Naive thymus-derived CD4-positive, alpha-beta T cell (primary cell): ENCODE results near the gene EXOC2. TPM values are rescaled to one million over a fixed set of nuclear protein-coding genes. Genes with fewer than 3 reads are reported as not detected.

Source experiments
- ATAC-seq: fragments of 150-1000 bp; cut with Tn5 transposase; 2 replicates; pipeline ENCODE4 v1.10.0; 2021; ENCODE audit warnings: mild to moderate bottlenecking, moderate library complexity
- CTCF ChIA-PET: fragments of 350-600 bp; sonication (Branson Sonifier 250); formaldehyde crosslinking; loops from one replicate; lab custom pipeline; 2021; ENCODE audit warnings: antibody characterized with exemption; lab: Charles Lee
- POLR2A ChIA-PET: fragments of 350-600 bp; sonication (Branson Sonifier 250); formaldehyde crosslinking; loops from one replicate; lab custom pipeline; 2021; ENCODE audit warnings: antibody characterized with exemption, inconsistent platforms; lab: Charles Lee
- DNase-seq, 9 donors: peaks; one replicate each; pipeline versions ENCODE4 v3.0.0 to v3.0.0-alpha.2; 2020 to 2022; ENCODE audit warnings: mixed read lengths in 1 of 9
- H3K27ac ChIP-seq: one replicate; pipeline ENCODE4 v1.7.0; 2013; ENCODE audit warnings: mild to moderate bottlenecking, low read depth, low read length, moderate library complexity
- H3K27me3 ChIP-seq, 2 donors: one replicate each; pipeline ENCODE4 v1.7.0; 2013; ENCODE audit warnings: low read length in 2 of 2, mild to moderate bottlenecking in 2 of 2, moderate library complexity in 2 of 2; ENCODE audit not compliant: control insufficient read depth in 2 of 2, insufficient read depth in 2 of 2
- H3K36me3 ChIP-seq, 3 experiments: 1 replicate in 2 of 3; 2 replicates in 1 of 3; pipeline ENCODE4 v1.7.0; 2013; ENCODE audit warnings: low read length in 3 of 3, mild to moderate bottlenecking in 3 of 3, moderate library complexity in 1 of 3; ENCODE audit not compliant: insufficient read depth in 3 of 3, control insufficient read depth in 2 of 3
- H3K4me1 ChIP-seq, 2 donors: one replicate each; pipeline ENCODE4 v1.7.0; 2013; ENCODE audit warnings: low read length in 2 of 2, mild to moderate bottlenecking in 2 of 2, moderate library complexity in 1 of 2; ENCODE audit not compliant: control insufficient read depth in 2 of 2, insufficient read depth in 2 of 2
- H3K4me3 ChIP-seq: 2 replicates; pipeline ENCODE4 v1.7.0; 2013; ENCODE audit warnings: mild to moderate bottlenecking, low read length
- H3K9me3 ChIP-seq, 3 experiments: 1 replicate in 2 of 3; 2 replicates in 1 of 3; pipeline ENCODE4 v1.7.0; 2013; ENCODE audit warnings: low read length in 3 of 3; ENCODE audit not compliant: control insufficient read depth in 2 of 3
- H3K27ac Mint-ChIP-seq, 9 donors: one replicate each; pipeline ENCODE4 v1.8.0; 2020 to 2022; ENCODE audit warnings: mixed read lengths in 9 of 9, mild to moderate bottlenecking in 8 of 9, moderate library complexity in 5 of 9, inconsistent platforms in 2 of 9
- H3K27me3 Mint-ChIP-seq, 5 donors: one replicate each; pipeline ENCODE4 v1.8.0; 2021 to 2022; ENCODE audit warnings: mixed read lengths in 5 of 5, mild to moderate bottlenecking in 1 of 5
- H3K36me3 Mint-ChIP-seq, 5 donors: one replicate each; pipeline ENCODE4 v1.8.0; 2020 to 2022; ENCODE audit warnings: mixed read lengths in 5 of 5, mild to moderate bottlenecking in 3 of 5, inconsistent platforms in 1 of 5
- H3K4me1 Mint-ChIP-seq, 7 donors: one replicate each; pipeline ENCODE4 v1.8.0; 2020 to 2022; ENCODE audit warnings: mixed read lengths in 7 of 7, mild to moderate bottlenecking in 3 of 7, inconsistent platforms in 1 of 7
- H3K4me3 Mint-ChIP-seq, 10 donors: one replicate each; pipeline ENCODE4 v1.8.0; 2020 to 2022; ENCODE audit warnings: mild to moderate bottlenecking in 10 of 10, mixed read lengths in 10 of 10, moderate library complexity in 6 of 10, inconsistent platforms in 2 of 10
- H3K9me3 Mint-ChIP-seq, 11 donors: one replicate each; pipeline ENCODE4 v1.8.0; 2020 to 2022; ENCODE audit warnings: mixed read lengths in 11 of 11, mild to moderate bottlenecking in 4 of 11, inconsistent platforms in 1 of 11, moderate library complexity in 1 of 11
- intact Hi-C, 2 donors: fragments of 100-400 bp; cut with micrococcal nuclease; formaldehyde crosslinking; loops; one replicate each; pipeline ENCODE4 v1.15.1; 2023
- polyA plus RNA-seq, 2 donors: library from polyadenylated mRNA; unstranded; fragments of 300-500 nt; fragmentation: Illumina TruSeq; gene quantifications; one replicate each; pipeline ENCODE4 v1.2.3, GENCODE V29; 2021
- total RNA-seq, 6 experiments: library from RNA in 5 of 6; stranded (reverse) in 5 of 6; gene quantifications; 1 replicate in 5 of 6; 2 replicates in 1 of 6; pipeline ENCODE4 v1.2.3 and lab custom pipeline; 2021 to 2026

EXOC2 gene
- total and polyA plus RNA-seq, 7 experiments from 2014 or later, result 26.7 to 45.4 (median 38.8) TPM

DNA sequence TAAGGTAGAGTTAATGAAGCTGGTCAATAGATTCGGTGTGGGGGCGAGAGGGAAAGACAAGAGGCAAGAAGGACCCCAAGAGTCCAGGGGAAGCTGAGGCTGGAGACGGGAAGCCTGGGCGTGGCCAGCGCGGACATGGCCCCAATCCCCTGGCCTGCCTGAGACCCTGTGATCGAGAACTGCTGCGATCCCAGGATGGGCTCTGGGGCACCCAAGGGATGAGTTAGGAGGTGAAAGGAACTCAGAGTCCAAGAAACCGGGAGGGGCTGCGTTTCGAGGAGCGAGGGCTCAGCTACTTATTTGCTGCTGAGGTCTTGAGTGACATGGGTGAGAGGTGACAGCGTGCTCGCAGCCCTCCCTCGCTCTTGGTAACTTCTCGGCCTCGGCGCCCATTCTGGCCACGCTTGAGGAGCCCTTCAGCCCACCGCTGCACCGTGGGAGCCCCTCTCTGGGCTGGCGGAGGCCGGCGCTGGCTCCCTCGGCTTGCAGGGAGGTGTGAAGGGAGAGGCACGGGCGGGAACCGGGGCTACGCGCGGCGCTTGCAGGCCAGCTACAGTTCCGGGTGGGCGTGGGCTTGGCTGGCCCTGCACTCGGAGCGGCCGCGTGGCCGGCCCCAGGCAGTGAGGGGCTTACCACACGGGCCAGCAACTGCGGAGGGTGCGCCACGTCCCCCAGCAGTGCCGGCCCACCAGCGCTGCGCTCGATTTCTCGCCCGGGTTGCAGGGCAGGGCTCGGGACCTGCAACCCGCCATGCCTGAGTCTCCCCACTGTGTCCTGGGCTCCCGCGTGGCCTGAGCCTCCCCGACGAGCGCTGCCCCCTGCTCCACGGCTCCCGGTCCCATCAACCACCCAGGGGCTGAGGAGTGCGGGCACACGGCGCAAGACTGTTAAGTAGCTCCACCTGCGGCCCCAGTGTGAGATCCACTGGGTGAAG is 243.2 kb downstream of the EXOC2 start:
- ChIA-PET CTCF (no interaction called here), POLR2A (interaction anchor here (0.8 to 1.0 kb wide), 2 partner anchors 50 to 53 kb away, joined by 3 to 7 read pairs; no protein-coding TSS in a partner anchor)

GRCh38 chr6:449057-449430 is 243.9 kb downstream of the EXOC2 start:
- intact Hi-C loops, result loop anchor here in 1 of 2 donors (5.0 kb wide), 1 partner anchor 262 kb away; no protein-coding TSS in a partner anchor
- Histone ChIP-seq H3K36me3 (no peaks in the 10 kb centered on the region), H3K9me3 (no peaks in the 10 kb centered on the region), H3K4me1 (peaks cover 36 to 43% of the 10 kb centered on the region in 2 donors), H3K27me3 (no peaks in the 10 kb centered on the region), H3K27ac (no peak overlapping the region), H3K4me3 (no peak overlapping the region)
- ChIA-PET CTCF (no interaction called here), POLR2A (interaction anchor here (1.0 kb wide), 1 partner anchor 54 kb away, joined by 7 read pairs; no protein-coding TSS in a partner anchor)
- peaks cover 32 to 50% (median 47%) of the 10 kb centered on the region in 7 donors for H3K4me1 Mint-ChIP-seq
- peaks cover 0 to 5% (median 0%) of the 10 kb centered on the region in 5 donors for H3K36me3 Mint-ChIP-seq
- H3K9me3 Mint-ChIP-seq, result no peaks in the 10 kb centered on the region
- peaks cover 0 to 2% (median 0%) of the 10 kb centered on the region in 5 donors for H3K27me3 Mint-ChIP-seq
- peak overlapping the region in 3 of 9 donors; percentile 25 to 92 (median 84) for H3K27ac Mint-ChIP-seq
- no peak for ATAC-seq
- no peak for DNase-seq
- no peak overlapping the region for H3K4me3 Mint-ChIP-seq

More for the DNA sequence above, 243.2 kb downstream of the EXOC2 start:
- Histone ChIP-seq H3K4me1 (peaks cover 33 to 37% of the 10 kb centered on the region in 2 donors), H3K4me3 (no peak overlapping the region), H3K27me3 (no peaks in the 10 kb centered on the region), H3K36me3 (no peaks in the 10 kb centered on the region), H3K27ac (no peak overlapping the region), H3K9me3 (no peaks in the 10 kb centered on the region)
- intact Hi-C loops, result loop anchor here in 1 of 2 donors (5.0 kb wide), 1 partner anchor 262 kb away; no protein-coding TSS in a partner anchor
- ATAC-seq (no peak), DNase-seq (no peak)
- no peak overlapping the region for H3K4me3 Mint-ChIP-seq
- H3K9me3 Mint-ChIP-seq, result no peaks in the 10 kb centered on the region
- H3K4me1 Mint-ChIP-seq, result peaks cover 29 to 44% (median 41%) of the 10 kb centered on the region in 7 donors
- peak overlapping the region in 3 of 9 donors; percentile 25 to 92 (median 62) for H3K27ac Mint-ChIP-seq
- H3K27me3 Mint-ChIP-seq, result peaks cover 0 to 2% (median 0%) of the 10 kb centered on the region in 5 donors
- peaks cover 0 to 5% (median 0%) of the 10 kb centered on the region in 5 donors for H3K36me3 Mint-ChIP-seq

GRCh38 chr6:448296-449056 is 244.5 kb downstream of the EXOC2 start:
- CTCF ChIA-PET, result no interaction called here
- Histone ChIP-seq H3K4me1 (peaks cover 36 to 47% of the 10 kb centered on the region in 2 donors), H3K27me3 (no peaks in the 10 kb centered on the region), H3K4me3 (peak overlapping the region; percentile 38), H3K9me3 (no peaks in the 10 kb centered on the region), H3K27ac (no peak overlapping the region), H3K36me3 (no peaks in the 10 kb centered on the region)
- Mint-ChIP-seq H3K9me3 (no peaks in the 10 kb centered on the region), H3K4me1 (peaks cover 35 to 56% (median 53%) of the 10 kb centered on the region in 7 donors), H3K27me3 (peaks cover 0 to 2% (median 0%) of the 10 kb centered on the region in 5 donors), H3K4me3 (peak overlapping the region in 8 of 10 donors; percentile 16 to 76 (median 56)), H3K27ac (peak overlapping the region in 7 of 9 donors; percentile 8 to 92 (median 81)), H3K36me3 (peaks cover 0 to 5% (median 0%) of the 10 kb centered on the region in 5 donors)
- no peak for ATAC-seq
- POLR2A ChIA-PET, result interaction anchor here (1.0 kb wide), 1 partner anchor 54 kb away, joined by 7 read pairs; no protein-coding TSS in a partner anchor
- intact Hi-C loops, result loop anchor here in 1 of 2 donors (1.0 to 5.0 kb wide), 2 partner anchors 245 to 261 kb away; partner anchors contain the start of gene EXOC2
- DNase-seq, result no peak

DNA sequence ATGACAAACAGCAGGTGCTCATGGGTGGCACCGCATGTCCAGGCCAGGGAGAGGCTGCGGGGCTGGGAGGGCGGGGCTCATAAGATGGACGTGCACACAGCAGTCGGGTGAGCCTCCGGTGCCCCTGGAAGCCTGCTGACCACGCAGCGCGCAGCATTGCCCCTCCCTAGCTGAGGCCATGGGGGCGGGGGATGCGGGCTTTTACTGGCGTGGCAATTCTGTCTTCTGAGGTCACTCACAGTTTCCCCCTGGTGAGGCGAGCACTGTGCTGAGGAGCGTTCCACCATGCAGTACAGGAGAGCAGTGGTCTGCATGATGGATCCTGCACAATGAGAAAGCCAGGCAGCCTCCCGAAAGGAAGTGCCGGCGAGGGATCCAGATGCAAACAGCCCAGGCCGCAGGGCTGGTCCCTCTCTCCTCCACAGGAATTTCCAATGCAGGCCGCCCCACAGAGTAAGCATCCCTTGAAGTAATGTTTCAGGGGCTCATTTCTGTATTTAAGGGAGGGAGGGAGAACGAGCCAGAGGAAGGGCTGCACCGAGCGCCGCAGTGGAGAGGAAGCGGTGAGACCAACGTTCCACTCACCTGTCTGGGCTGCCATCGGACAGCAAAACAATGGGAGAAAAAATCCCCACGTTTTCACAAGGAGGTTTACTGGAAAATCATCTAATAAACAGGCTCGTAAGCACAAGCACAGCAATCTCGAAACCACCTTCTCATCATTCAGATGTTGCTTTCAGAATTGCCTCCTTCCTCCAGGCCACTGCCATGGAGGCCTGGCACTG is 245.4 kb downstream of the EXOC2 start:
- DNase-seq (peak in 1 of 9 donors; percentile 49), ATAC-seq (no peak)
- Histone ChIP-seq H3K4me1 (peaks cover 36 to 48% of the 10 kb centered on the region in 2 donors), H3K4me3 (peak overlapping the region; percentile 38), H3K27ac (no peak overlapping the region), H3K36me3 (no peaks in the 10 kb centered on the region), H3K27me3 (no peaks in the 10 kb centered on the region), H3K9me3 (no peaks in the 10 kb centered on the region)
- intact Hi-C loops, result loop anchor here (1.0 to 5.0 kb wide), 13 partner anchors 17 to 263 kb away; partner anchors contain the start of genes EXOC2 (in 1 of the 2) and IRF4 (in 1 of the 2)
- H3K36me3 Mint-ChIP-seq, result peaks cover 0 to 5% (median 0%) of the 10 kb centered on the region in 5 donors
- H3K9me3 Mint-ChIP-seq, result no peaks in the 10 kb centered on the region
- H3K27ac Mint-ChIP-seq, result peak overlapping the region in 7 of 9 donors; percentile 43 to 92 (median 72)
- POLR2A ChIA-PET, result interaction anchor here (3.9 kb wide), 1 partner anchor 43 kb away, joined by 21 read pairs; no protein-coding TSS in a partner anchor
- peaks cover 38 to 57% (median 56%) of the 10 kb centered on the region in 7 donors for H3K4me1 Mint-ChIP-seq
- H3K4me3 Mint-ChIP-seq, result peak overlapping the region in 9 of 10 donors; percentile 16 to 76 (median 63)
- H3K27me3 Mint-ChIP-seq, result peaks cover 0 to 2% (median 0%) of the 10 kb centered on the region in 5 donors
- CTCF ChIA-PET, result interaction anchor here (0.8 to 0.9 kb wide), 2 partner anchors 13 to 46 kb away, joined by 3 read pairs; no protein-coding TSS in a partner anchor

DNA sequence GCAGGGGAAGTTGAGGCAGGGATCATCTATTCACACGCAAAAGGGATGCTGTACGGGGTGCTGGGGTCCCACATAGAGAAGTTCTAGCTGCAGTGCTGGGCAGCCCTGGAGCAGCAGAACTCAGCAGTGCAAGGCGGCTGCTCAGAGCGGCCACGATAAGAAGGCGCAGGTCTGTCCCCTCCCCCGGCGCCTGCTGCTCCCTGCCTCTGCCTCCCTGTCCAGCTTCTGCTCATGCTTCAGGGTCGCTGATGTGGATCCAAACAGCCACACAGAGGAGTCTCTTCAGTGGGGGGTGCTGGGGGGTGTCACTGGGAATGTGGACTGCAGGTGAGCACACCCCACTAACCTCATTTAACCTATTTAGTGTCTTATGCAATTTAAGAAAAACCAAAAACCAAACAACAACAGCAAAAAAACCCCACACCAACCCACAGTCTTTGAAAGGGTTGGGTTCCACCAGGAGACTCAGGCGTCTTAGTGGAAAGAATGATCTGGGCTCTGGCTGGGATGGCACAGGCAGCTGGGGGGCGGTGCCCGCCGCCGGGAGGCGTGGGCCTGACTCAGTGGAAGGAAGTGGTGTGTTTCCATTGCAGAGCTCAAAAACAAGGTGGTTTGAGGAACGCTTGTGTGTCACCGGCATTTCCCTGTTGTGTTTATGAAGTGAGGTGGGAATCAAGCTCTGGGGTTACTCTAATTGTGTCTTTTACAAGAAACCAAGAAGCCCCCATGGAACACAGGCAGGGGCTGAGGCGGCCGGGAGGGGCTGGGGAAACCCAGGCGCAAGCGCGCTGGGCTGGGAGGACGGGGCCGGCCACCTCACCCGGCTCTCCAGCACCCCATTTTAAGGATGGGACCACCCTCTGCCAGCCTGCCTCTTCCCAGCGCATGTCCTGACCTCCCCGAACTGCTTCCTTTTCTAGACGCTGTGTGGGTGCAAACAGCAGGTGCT is 246.2 kb downstream of the EXOC2 start:
- Mint-ChIP-seq H3K9me3 (no peaks in the 10 kb centered on the region), H3K27me3 (peaks cover 0 to 2% (median 0%) of the 10 kb centered on the region in 5 donors), H3K4me1 (peaks cover 40 to 57% (median 56%) of the 10 kb centered on the region in 7 donors), H3K27ac (peak overlapping the region; percentile 70 to 92 (median 80)), H3K4me3 (peak overlapping the region; percentile 34 to 76 (median 59)), H3K36me3 (peaks cover 0 to 6% (median 0%) of the 10 kb centered on the region in 5 donors)
- ATAC-seq (peak; percentile 73), DNase-seq (peak in 8 of 9 donors; percentile 51 to 95 (median 66))
- no peaks in the 10 kb centered on the region for H3K36me3 ChIP-seq
- intact Hi-C loops, result loop anchor here (1.0 to 5.0 kb wide), 14 partner anchors 16 to 264 kb away; partner anchors contain the start of gene IRF4 (in 1 of the 2)
- peak overlapping the region; percentile 38 for H3K4me3 ChIP-seq
- H3K9me3 ChIP-seq, result no peaks in the 10 kb centered on the region
- ChIA-PET POLR2A (interaction anchor here (0.7 to 3.9 kb wide), 5 partner anchors 13 to 55 kb away, joined by 3 to 21 read pairs (median 3); partner anchors contain the start of gene IRF4), CTCF (interaction anchor here (0.5 to 0.9 kb wide), 4 partner anchors 13 to 114 kb away, joined by 3 read pairs; no protein-coding TSS in a partner anchor)
- no peaks in the 10 kb centered on the region for H3K27me3 ChIP-seq
- H3K27ac ChIP-seq, result no peak overlapping the region
- H3K4me1 ChIP-seq, result peaks cover 36 to 48% of the 10 kb centered on the region in 2 donors
